Omental fat pad (tissue), 4 donors: ENCODE results near the gene PRPH2. TPM values are rescaled to one million over a fixed set of nuclear protein-coding genes. Genes with fewer than 3 reads are reported as not detected.

Experiments used
- ATAC-seq: fragments of 150-250 bp; one replicate; pipeline ENCODE4 v1.9.1; 2016; ENCODE audit warnings: mild to moderate bottlenecking, moderate library complexity; ENCODE audit not compliant: low FRiP score
- DNase-seq: peaks from one replicate; pipeline ENCODE4 v3.0.0-alpha.2; 2019; ENCODE audit warnings: low spot score
- total RNA-seq, 4 donors: library from RNA; depleted of rRNA; stranded (reverse); fragments of >200 nt; gene quantifications; one replicate each; pipeline ENCODE4 v1.1.0, GENCODE V29; 2016
- TF ChIP-seq, protein P1 (sequence below), 3 donors: fragments of 450-650 bp; IDR thresholded peaks; one replicate each; pipeline ENCODE4 v1.5.1; 2016 to 2017; ENCODE audit warnings: antibody characterized with exemption in 3 of 3, mild to moderate bottlenecking in 3 of 3, moderate library complexity in 2 of 3

The PRPH2 gene
- total RNA-seq, 4 donors from 2014 or later = 0.38 to 1.4 (median 0.54) TPM

DNA sequence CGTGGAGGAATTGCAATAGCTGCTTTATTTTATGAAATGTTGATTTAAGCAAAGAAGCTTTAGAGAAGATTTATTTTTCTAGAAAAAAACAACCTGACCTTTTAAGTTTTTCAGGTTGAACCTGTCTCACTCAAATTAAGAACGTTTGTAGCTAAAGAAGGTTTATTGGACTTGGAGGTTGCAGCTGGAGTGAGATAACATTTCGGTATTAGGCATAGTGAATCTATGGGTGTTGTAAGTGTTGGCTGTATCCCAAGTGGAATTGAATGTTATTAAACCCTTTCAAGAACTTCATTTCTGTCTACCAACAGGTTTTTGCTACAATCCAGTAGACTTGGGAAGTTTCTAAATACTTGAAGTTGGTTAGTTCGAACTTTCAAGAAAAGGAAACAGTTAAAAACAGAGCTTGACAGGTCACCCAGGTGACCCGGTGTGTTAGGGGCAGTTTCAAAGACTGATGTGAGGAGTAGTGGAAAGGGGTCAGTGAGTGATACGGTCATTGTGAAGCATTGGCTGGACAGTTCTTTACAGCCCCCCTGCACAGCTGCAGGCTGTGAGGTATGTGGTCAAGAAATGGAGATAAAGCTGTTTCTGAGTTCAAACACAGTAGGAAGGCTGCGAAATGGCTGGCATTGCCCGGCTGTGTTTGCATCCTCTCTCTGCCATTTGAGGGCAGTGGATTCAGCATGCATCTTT is 26.0 kb upstream of the PRPH2 start:
- ATAC-seq (no peak), DNase-seq (no peak)
- TF ChIP-seq, protein P1, sequence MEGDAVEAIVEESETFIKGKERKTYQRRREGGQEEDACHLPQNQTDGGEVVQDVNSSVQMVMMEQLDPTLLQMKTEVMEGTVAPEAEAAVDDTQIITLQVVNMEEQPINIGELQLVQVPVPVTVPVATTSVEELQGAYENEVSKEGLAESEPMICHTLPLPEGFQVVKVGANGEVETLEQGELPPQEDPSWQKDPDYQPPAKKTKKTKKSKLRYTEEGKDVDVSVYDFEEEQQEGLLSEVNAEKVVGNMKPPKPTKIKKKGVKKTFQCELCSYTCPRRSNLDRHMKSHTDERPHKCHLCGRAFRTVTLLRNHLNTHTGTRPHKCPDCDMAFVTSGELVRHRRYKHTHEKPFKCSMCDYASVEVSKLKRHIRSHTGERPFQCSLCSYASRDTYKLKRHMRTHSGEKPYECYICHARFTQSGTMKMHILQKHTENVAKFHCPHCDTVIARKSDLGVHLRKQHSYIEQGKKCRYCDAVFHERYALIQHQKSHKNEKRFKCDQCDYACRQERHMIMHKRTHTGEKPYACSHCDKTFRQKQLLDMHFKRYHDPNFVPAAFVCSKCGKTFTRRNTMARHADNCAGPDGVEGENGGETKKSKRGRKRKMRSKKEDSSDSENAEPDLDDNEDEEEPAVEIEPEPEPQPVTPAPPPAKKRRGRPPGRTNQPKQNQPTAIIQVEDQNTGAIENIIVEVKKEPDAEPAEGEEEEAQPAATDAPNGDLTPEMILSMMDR (IDR thresholded peaks at IDR 0.05) = no peak

- ATAC-seq (peak; percentile 69), DNase-seq (no peak)
- TF ChIP-seq, protein P1 (IDR thresholded peaks at IDR 0.05) = no peak
Observed at GRCh38 chr6:42746463-42747391, 24.3 kb upstream of the PRPH2 start.

GRCh38 chr6:42745640-42746462 is 23.5 kb upstream of the PRPH2 start, which contains the start of gene TBCC:
Gene TBCC (minus strand): TSS chr6:42746103. CDS start chr6:42746073, 30 bp downstream.
- peak; percentile 84 for DNase-seq
- ATAC-seq = peak; percentile 91
- TF ChIP-seq, protein P1 (IDR thresholded peaks at IDR 0.05) = no peak

- ATAC-seq (no peak), DNase-seq (no peak)
- TF ChIP-seq, protein P1 (IDR thresholded peaks at IDR 0.05) = no peak
Observed at GRCh38 chr6:42745083-42745639, 22.8 kb upstream of the PRPH2 start.

- ATAC-seq = no peak
- DNase-seq = no peak
- TF ChIP-seq, protein P1 (IDR thresholded peaks at IDR 0.05) = no peak
Observed at GRCh38 chr6:42744351-42744893, 22.0 kb upstream of the PRPH2 start.
